KMS-11 (cell line): ENCODE measurements around the gene SZT2.

Experiments used
- H2AFZ ChIP-seq: fragments of 200-600 bp; sonication (generic); 2 replicates; pipeline ENCODE4 v1.6.1; 2016; ENCODE audit warnings: antibody characterized with exemption, mixed run types, low read depth
- H3K27ac ChIP-seq: fragments of 200-600 bp; sonication (generic); 2 replicates; pipeline ENCODE4 v1.6.1; 2016; ENCODE audit warnings: mild to moderate bottlenecking, mixed run types
- H3K27me3 ChIP-seq: fragments of 200-600 bp; sonication (generic); 2 replicates; pipeline ENCODE4 v1.6.1; 2017; ENCODE audit warnings: mild to moderate bottlenecking, low read depth, mixed run types, moderate library complexity; ENCODE audit not compliant: insufficient read depth
- H3K36me3 ChIP-seq: fragments of 200-600 bp; sonication (generic); 2 replicates; pipeline ENCODE4 v1.6.1; 2017; ENCODE audit warnings: mild to moderate bottlenecking, mixed run types; ENCODE audit not compliant: insufficient read depth
- H3K4me1 ChIP-seq: fragments of 200-600 bp; sonication (generic); 2 replicates; pipeline ENCODE4 v1.6.1; 2016; ENCODE audit warnings: mild to moderate bottlenecking, low read depth, mixed run types; ENCODE audit not compliant: poor library complexity, severe bottlenecking
- H3K4me2 ChIP-seq: fragments of 200-600 bp; sonication (generic); 2 replicates; pipeline ENCODE4 v1.7.0; 2016; ENCODE audit warnings: mild to moderate bottlenecking, mixed run types
- H3K4me3 ChIP-seq: fragments of 200-600 bp; sonication (generic); IDR thresholded peaks from 2 replicates; pipeline ENCODE4 v1.6.1; 2017; ENCODE audit warnings: low read depth, low read length, mixed read lengths; ENCODE audit not compliant: insufficient read depth
- H3K79me2 ChIP-seq: fragments of 200-600 bp; sonication (generic); 2 replicates; pipeline ENCODE4 v1.6.1; 2016; ENCODE audit warnings: low read depth, mixed run types; ENCODE audit not compliant: insufficient read depth
- H3K9ac ChIP-seq: fragments of 200-600 bp; sonication (generic); 2 replicates; pipeline ENCODE4 v1.6.1; 2016; ENCODE audit warnings: mild to moderate bottlenecking, mixed run types
- H4K20me1 ChIP-seq: fragments of 200-600 bp; sonication (generic); 2 replicates; pipeline ENCODE4 v1.6.1; 2016; ENCODE audit warnings: mild to moderate bottlenecking, mixed run types; ENCODE audit not compliant: insufficient read depth
- CTCF ChIP-seq: fragments of 200-600 bp; sonication (generic); conservative IDR thresholded peaks from 2 replicates; pipeline ENCODE4 v1.6.1; 2017; ENCODE audit warnings: low read depth, mild to moderate bottlenecking, antibody characterized with exemption, low read length, moderate library complexity, mixed read lengths

The SZT2 gene

GRCh38 chr1:43422995-43423671 lies 33.4 kb downstream of the SZT2 start:
- H3K27me3 ChIP-seq, result no peaks in the 10 kb centered on the region
- no peak overlapping the region for H2AFZ ChIP-seq
- TF ChIP-seq CTCF, result no peak
- H3K79me2 ChIP-seq, result no peaks in the 10 kb centered on the region
- H3K4me3 ChIP-seq, result no peak overlapping the region
- H3K4me2 ChIP-seq, result no peak overlapping the region
- H3K4me1 ChIP-seq, result no peaks in the 10 kb centered on the region
- H3K9ac ChIP-seq, result no peak overlapping the region
- no peak overlapping the region for H3K27ac ChIP-seq
- H4K20me1 ChIP-seq, result no peaks in the 10 kb centered on the region
- H3K36me3 ChIP-seq, result no peaks in the 10 kb centered on the region

GRCh38 chr1:43423672-43424550 lies 34.2 kb downstream of the SZT2 start:
- Histone ChIP-seq H3K27me3 (no peaks in the 10 kb centered on the region), H3K79me2 (no peaks in the 10 kb centered on the region), H3K4me2 (no peak overlapping the region), H2AFZ (no peak overlapping the region), H4K20me1 (no peaks in the 10 kb centered on the region), H3K36me3 (no peaks in the 10 kb centered on the region), H3K4me3 (no peak overlapping the region), H3K9ac (no peak overlapping the region), H3K27ac (no peak overlapping the region), H3K4me1 (no peaks in the 10 kb centered on the region)
- no peak for TF ChIP-seq CTCF

- H3K4me2 ChIP-seq, result no peak overlapping the region
- no peaks in the 10 kb centered on the region for H4K20me1 ChIP-seq
- no peaks in the 10 kb centered on the region for H3K79me2 ChIP-seq
- no peak overlapping the region for H3K4me3 ChIP-seq
- H3K27ac ChIP-seq, result no peak overlapping the region
- H3K36me3 ChIP-seq, result no peaks in the 10 kb centered on the region
- H2AFZ ChIP-seq, result no peak overlapping the region
- no peak overlapping the region for H3K9ac ChIP-seq
- TF ChIP-seq CTCF, result no peak
- H3K4me1 ChIP-seq, result no peaks in the 10 kb centered on the region
- no peaks in the 10 kb centered on the region for H3K27me3 ChIP-seq
Observed at GRCh38 chr1:43425045-43425444, 35.3 kb downstream of the SZT2 start.

- H3K4me3 ChIP-seq, result no peak overlapping the region
- no peaks in the 10 kb centered on the region for H4K20me1 ChIP-seq
- H3K36me3 ChIP-seq, result no peaks in the 10 kb centered on the region
- H2AFZ ChIP-seq, result no peak overlapping the region
- no peaks in the 10 kb centered on the region for H3K27me3 ChIP-seq
- TF ChIP-seq CTCF, result no peak
- H3K9ac ChIP-seq, result no peak overlapping the region
- H3K79me2 ChIP-seq, result no peaks in the 10 kb centered on the region
- H3K4me2 ChIP-seq, result no peak overlapping the region
- H3K27ac ChIP-seq, result no peak overlapping the region
- no peaks in the 10 kb centered on the region for H3K4me1 ChIP-seq
Observed at GRCh38 chr1:43426221-43426620, 36.5 kb downstream of the SZT2 start.
